HPDE6-E6E7 (cell line): ENCODE data around the gene GART.

Source experiments
- DNase-seq: peaks from one replicate; pipeline ENCODE4 v3.0.0; 2011; ENCODE audit warnings: missing footprints; ENCODE audit errors: extremely low spot score

GART gene

DNA sequence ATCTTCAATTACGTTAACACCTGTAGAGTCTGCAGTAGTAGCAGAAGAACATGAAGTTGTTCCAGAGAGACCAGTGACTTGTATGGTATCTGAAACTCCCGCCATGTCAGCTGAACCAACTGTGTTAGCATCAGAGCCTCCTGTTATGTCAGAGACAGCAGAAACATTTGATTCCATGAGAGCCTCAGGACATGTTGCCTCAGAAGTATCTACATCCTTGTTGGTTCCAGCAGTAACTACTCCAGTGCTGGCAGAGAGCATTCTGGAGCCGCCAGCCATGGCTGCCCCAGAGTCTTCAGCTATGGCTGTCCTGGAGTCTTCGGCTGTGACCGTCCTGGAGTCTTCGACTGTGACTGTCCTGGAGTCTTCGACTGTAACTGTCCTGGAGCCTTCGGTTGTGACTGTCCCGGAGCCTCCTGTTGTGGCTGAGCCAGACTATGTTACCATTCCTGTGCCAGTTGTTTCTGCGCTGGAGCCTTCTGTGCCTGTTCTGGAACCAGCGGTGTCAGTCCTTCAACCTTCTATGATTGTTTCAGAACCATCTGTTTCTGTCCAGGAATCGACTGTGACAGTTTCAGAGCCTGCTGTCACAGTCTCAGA lies 11.2 kb upstream of the GART start:
- DNase-seq: no peak

DNA sequence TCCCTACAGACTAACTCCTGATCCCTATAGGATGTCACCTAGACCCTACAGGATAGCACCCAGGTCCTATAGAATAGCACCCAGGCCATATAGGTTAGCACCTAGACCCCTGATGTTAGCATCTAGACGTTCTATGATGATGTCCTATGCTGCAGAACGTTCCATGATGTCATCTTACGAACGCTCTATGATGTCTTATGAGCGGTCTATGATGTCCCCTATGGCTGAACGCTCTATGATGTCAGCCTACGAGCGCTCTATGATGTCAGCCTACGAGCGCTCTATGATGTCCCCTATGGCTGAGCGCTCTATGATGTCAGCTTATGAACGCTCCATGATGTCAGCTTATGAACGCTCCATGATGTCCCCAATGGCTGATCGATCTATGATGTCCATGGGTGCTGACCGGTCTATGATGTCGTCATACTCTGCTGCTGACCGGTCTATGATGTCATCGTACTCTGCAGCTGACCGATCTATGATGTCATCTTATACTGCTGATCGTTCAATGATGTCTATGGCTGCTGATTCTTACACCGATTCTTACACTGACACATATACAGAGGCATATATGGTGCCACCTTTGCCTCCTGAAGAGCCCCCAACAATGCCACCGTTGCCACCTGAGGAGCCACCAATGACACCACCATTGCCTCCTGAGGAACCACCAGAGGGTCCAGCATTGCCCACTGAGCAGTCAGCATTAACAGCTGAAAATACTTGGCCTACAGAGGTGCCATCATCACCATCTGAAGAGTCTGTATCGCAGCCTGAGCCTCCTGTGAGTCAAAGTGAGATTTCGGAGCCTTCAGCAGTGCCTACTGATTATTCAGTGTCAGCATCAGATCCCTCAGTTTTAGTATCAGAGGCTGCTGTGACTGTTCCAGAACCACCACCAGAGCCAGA lies 10.4 kb upstream of the GART start:
- DNase-seq: no peak

DNA sequence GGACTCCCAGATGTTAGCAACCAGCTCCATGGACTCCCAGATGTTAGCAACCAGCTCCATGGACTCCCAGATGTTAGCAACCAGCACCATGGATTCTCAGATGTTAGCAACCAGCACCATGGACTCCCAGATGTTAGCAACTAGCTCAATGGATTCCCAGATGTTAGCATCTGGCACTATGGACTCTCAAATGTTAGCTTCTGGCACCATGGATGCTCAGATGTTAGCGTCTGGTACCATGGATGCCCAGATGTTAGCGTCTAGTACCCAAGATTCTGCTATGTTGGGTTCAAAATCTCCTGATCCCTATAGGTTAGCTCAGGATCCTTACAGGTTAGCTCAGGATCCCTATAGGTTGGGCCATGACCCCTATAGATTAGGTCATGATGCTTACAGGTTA lies 9.7 kb upstream of the GART start:
- no peak for DNase-seq

DNA sequence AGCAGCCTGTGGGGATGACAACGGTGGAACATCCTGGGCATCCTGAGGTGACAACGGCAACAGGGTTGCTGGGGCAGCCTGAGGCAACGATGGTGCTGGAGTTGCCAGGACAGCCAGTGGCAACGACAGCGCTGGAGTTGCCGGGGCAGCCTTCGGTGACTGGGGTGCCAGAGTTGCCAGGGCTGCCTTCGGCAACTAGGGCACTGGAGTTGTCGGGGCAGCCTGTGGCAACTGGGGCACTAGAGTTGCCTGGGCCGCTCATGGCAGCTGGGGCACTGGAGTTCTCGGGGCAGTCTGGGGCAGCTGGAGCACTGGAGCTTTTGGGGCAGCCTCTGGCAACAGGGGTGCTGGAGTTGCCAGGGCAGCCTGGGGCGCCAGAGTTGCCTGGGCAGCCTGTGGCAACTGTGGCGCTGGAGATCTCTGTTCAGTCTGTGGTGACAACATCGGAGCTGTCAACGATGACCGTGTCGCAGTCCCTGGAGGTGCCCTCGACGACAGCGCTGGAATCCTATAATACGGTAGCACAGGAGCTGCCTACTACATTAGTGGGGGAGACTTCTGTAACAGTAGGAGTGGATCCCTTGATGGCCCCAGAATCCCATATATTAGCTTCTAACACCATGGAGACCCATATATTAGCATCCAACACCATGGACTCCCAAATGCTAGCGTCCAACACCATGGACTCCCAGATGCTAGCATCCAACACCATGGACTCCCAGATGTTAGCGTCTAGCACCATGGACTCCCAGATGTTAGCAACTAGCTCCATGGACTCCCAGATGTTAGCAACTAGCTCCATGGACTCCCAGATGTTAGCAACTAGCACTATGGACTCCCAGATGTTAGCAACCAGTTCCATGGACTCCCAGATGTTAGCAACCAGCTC lies 9.1 kb upstream of the GART start:
- DNase-seq: no peak

DNA sequence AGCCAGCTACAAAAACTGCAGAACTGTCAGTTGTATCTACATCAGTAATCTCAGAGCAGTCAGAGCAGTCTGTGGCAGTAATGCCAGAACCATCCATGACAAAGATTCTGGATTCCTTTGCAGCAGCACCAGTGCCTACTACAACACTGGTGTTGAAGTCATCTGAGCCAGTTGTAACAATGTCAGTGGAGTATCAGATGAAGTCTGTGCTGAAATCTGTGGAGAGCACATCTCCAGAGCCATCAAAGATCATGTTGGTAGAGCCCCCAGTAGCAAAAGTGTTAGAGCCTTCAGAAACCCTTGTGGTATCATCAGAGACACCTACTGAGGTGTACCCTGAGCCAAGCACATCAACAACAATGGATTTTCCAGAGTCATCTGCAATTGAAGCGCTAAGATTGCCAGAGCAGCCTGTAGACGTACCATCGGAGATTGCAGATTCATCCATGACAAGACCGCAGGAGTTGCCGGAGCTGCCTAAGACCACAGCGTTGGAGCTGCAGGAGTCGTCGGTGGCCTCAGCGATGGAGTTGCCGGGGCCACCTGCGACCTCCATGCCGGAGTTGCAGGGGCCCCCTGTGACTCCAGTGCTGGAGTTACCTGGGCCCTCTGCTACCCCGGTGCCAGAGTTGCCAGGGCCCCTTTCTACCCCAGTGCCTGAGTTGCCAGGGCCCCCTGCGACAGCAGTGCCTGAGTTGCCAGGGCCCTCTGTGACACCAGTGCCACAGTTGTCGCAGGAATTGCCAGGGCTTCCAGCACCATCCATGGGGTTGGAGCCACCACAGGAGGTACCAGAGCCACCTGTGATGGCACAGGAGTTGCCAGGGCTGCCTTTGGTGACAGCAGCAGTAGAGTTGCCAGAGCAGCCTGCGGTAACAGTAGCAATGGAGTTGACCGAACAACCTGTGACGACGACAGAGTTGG lies 8.2 kb upstream of the GART start:
- no peak for DNase-seq

DNA sequence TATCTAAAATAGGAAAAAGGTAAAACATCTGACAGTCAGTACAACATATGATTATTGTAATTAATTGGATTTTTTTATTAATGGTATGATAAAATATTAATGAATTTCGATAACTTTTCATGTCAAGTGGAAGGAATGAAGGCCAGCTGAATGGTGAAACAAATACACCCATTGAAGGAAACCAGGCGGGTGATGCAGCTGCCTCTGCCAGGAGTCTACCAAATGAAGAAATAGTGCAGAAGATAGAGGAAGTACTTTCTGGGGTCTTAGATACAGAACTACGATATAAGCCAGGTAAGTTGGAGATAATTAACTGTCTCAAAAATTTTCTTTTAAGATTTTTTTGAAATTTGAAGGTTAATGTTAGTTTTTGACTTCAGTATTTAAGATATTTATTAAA lies 4.2 kb upstream of the GART start:
- no peak for DNase-seq

- DNase-seq: no peak
Measured at GRCh38 chr21:33544451-33545195, 2.7 kb upstream of the GART start.

DNA sequence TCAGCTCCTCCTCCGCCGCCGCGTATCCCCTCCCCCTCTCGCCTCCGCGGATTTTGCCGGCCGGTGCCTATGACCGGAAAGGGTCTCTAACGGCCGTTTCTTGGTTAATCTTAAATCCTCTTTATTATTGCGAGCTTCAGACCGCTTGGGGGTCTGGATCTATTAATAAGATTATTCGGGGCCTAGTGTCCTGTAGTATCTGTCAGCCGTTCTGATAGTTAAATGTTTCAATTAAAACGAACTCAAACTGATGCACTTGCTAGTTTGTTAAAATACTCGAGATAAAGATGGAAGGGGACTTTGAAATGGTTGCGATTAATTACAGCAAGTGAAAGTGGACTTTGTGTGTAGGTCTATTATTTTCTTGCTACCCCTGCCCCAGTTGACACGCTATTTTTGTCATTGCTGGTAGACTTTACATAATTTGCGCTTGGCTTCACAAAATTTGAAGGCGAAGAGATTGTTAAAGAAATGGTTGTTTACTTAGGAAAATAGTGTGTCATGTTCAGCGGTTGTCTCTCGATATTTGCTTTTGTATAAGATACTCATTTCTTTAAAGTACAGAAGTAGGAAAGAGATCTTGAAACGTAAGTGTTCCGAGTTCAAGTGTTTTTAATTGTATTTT lies 1.7 kb upstream of the GART start:
- no peak for DNase-seq

GRCh38 chr21:33542640-33543504 lies 955 bp upstream of the GART start, which contains the start of gene SON:
Gene SON, plus strand, starts transcription at chr21:33543038. Its CDS starts 55 bp downstream, at chr21:33543093.
- peak; percentile 94 for DNase-seq

DNA sequence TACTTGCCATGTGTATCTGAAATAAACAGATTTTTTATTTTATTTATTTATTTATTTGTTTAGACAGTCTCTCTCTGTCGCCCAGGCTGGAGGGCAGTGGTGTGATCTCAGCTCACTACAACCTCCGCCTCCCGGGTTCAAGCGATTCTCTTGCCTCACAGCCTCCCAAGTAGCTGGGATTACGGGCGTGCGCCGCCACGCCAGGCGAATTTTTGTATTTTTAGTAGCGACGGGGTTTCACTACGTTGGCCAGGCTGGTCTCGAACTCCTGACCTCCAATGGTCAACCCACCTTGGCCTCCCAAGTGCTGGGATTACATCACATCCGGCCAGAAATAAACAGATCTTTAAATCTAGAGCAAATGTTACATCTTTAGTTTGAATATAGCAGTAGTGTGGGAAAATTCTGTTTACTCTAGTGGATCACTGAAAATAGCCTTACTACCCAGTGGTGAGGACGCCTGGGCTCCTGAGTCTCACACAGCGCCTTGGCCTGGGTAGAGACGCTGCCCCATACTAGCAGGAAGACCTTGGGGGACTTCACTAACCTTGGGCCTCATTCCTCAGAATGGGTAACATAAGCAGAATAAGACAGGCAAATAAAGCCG lies 709 bp downstream of the GART start:
- DNase-seq: no peak

DNA sequence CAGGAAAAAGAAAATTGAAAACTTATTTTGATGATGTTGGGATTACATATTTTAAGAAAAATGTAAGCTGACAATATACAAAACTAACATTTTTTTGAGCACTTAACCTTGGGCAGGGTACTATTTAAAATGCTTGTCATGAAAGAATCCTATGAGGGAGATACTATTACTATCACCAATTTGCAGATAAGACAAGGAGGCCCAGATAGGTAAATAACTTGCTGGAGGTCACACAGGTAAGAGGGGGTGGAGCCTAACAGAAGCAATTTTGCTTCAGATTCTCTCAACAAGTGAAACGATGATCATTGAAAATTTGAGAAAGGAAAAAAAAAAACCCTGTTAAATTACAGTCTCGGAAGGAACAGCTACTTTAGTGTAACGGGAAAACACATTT lies 1.2 kb downstream of the GART start:
- no peak for DNase-seq

DNA sequence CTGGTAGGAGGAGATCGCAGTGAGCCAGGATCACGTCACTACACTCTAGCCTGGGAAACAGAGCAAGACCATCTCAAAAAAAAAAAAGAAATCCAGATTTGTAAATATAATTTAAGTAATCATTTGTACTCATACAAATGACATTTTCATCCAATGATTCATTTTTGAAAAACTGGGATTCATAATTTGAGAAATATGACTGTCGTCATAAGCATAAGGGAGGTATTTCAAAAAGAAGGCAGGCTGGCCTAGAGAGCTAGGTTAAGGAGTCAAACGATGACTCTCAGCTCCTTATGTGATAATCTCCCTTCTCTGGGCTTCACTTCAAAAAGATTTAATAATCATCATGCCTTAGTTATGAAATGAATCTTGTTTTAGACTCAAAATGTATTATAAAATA lies 2.3 kb downstream of the GART start:
- no peak for DNase-seq

DNA sequence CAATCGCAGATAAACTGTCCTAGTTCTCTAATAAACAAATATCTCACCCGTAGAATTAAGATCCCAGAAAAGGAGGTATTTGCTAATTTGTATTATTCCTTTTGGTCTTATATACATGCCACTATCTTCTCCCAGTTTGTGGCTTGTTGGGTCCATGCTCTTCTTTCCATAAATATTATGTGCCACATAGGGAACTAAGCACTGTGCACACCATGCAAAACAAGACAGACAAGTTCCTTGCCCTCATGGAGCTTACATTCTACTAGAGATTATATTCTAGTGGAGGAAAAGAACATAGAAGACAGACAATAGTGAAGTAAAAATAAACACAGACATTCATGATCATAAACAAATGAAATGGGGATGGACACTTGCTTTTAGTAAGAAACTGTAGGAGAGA lies 4.7 kb downstream of the GART start:
- no peak for DNase-seq

DNA sequence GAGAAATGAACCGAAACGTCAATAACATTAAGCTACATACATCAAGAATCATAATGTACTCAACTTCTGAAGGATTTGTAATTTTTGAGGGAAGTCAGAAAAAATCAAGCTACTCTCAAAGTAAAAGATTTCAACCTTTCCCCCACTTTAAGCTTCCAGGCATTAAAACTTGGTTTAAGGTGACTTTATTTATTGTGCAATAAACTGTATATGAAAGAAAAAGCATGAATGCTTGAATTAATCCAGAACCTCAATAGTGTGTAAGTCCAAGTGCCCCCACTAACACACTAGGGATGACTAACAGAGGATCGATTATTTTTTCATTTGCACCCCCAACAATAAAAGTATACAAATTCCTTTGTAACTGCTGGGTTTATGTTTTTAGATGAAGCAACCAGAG lies 10.9 kb downstream of the GART start:
- no peak for DNase-seq

DNA sequence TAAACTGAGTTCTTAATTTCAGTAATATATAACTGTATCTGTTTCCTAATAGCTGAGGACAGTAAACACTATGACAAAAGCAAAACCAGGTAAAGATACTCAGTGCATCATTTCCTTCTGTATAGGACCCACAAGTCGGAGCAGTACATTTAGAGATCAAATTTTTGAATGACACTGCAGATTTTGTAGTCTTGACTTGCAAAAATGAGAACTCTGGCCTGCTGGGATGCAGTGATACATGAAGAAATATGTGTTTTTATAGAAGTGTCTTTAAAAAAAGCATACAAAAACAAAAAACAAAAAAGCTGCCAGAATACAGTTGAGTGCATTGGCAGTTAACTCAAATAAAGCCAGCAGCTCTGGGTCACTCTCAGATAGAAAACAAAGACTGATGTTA lies 19.0 kb downstream of the GART start:
- DNase-seq: no peak

GRCh38 chr21:33522297-33522952 lies 19.5 kb downstream of the GART start:
- no peak for DNase-seq

- DNase-seq: no peak
Measured at GRCh38 chr21:33518899-33519298, 23.0 kb downstream of the GART start.

DNA sequence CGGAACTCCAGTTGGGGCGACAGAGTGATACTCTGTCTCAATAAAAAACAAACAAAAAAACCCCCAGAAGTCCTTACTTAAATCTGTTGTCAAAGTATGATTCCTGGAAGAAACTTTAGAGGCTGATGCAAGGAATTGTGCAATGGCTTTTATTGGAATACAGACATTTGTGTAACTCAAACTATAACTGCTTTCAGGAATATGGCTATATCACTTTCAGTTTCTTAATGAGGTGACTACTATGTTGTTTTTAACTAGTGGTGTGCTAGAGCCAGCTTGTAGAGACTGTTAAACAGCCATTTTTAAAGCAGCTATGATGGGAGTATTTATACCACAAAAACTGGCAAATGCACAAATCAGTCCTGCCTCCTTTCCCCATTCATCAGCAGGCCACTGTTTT lies 27.7 kb downstream of the GART start:
- no peak for DNase-seq
